ENCODE data around the gene DNAH6.
"Not testable (repeated sequence)": the region's sequence is repeated elsewhere in the genome, so short reads cannot be mapped to it uniquely, and the experiment has no call there.

The DNAH6 gene

GRCh38 chr2:84516234-84516986 lies at the start of gene DNAH6:
DNAH6 (plus strand) TSS chr2:84516498; CDS start chr2:84517827, 1,329 bp downstream.
- peak; percentile 72 for DNase-seq
- H3K9me3 ChIP-seq (ENCODE audit: severe bottlenecking): peaks cover under 1% of the 10 kb centered on the region
- H3K27ac ChIP-seq: no peak within 1 kb of the TSS
- no peaks in the 10 kb centered on the region for H3K27me3 ChIP-seq (ENCODE audit: insufficient read depth, low read depth, severe bottlenecking)
- no peak for TF ChIP-seq CTCF (IDR thresholded peaks at IDR 0.05; ENCODE audit: low read depth, low read length)
- H3K36me3 ChIP-seq: no peaks in the 10 kb centered on the region
- peak within 1 kb of the TSS; percentile 46 for H3K4me3 ChIP-seq (ENCODE audit: low read depth, low read length)

GRCh38 chr2:84467389-84467788 lies 48.9 kb upstream of the DNAH6 start:
- no peak for DNase-seq

GRCh38 chr2:84472423-84472822 lies 43.9 kb upstream of the DNAH6 start:
- DNase-seq; H3K4me3 ChIP-seq (ENCODE audit: low read depth, low read length); H3K36me3 ChIP-seq; H3K27me3 ChIP-seq (ENCODE audit: insufficient read depth, low read depth, severe bottlenecking): not testable (repeated sequence)
- Histone ChIP-seq H3K9me3 (ENCODE audit: severe bottlenecking) (peaks cover 36% of the 10 kb centered on the region), H3K27ac (peak overlapping the region; percentile 40)

More at GRCh38 chr2:84467389-84467788, 48.9 kb upstream of the DNAH6 start:
- no peaks in the 10 kb centered on the region for H3K27me3 ChIP-seq (ENCODE audit: insufficient read depth, low read depth, severe bottlenecking)
- peaks cover 18% of the 10 kb centered on the region for H3K9me3 ChIP-seq (ENCODE audit: severe bottlenecking)
- no peak overlapping the region for H3K27ac ChIP-seq
- H3K4me3 ChIP-seq (ENCODE audit: low read depth, low read length): no peak overlapping the region
- peaks cover 6% of the 10 kb centered on the region for H3K36me3 ChIP-seq
- TF ChIP-seq CTCF (IDR thresholded peaks at IDR 0.05; ENCODE audit: low read depth, low read length): no peak

GRCh38 chr2:84472856-84473565 lies 43.3 kb upstream of the DNAH6 start:
- Histone ChIP-seq H3K27me3 (ENCODE audit: insufficient read depth, low read depth, severe bottlenecking) (no peaks in the 10 kb centered on the region), H3K36me3 (peaks cover 7% of the 10 kb centered on the region; the same call in 1 of the 2 replicates), H3K4me3 (ENCODE audit: low read depth, low read length) (no peak overlapping the region), H3K27ac (peak overlapping the region; percentile 24), H3K9me3 (ENCODE audit: severe bottlenecking) (peaks cover 37% of the 10 kb centered on the region)
- peak; percentile 32 for DNase-seq
- no peak for TF ChIP-seq CTCF (IDR thresholded peaks at IDR 0.05; ENCODE audit: low read depth, low read length)

GRCh38 chr2:84474176-84474575 lies 42.1 kb upstream of the DNAH6 start:
- H3K9me3 ChIP-seq (ENCODE audit: severe bottlenecking): peaks cover 38% of the 10 kb centered on the region
- no peak overlapping the region for H3K27ac ChIP-seq
- no peaks in the 10 kb centered on the region for H3K27me3 ChIP-seq (ENCODE audit: insufficient read depth, low read depth, severe bottlenecking)
- peaks cover 4% of the 10 kb centered on the region; the same call in 1 of the 2 replicates for H3K36me3 ChIP-seq
- H3K4me3 ChIP-seq (ENCODE audit: low read depth, low read length): no peak overlapping the region
- no peak for DNase-seq
- TF ChIP-seq CTCF (IDR thresholded peaks at IDR 0.05; ENCODE audit: low read depth, low read length): no peak

GRCh38 chr2:84477886-84478285 lies 38.4 kb upstream of the DNAH6 start:
- peak overlapping the region; percentile 74 for H3K27ac ChIP-seq
- H3K4me3 ChIP-seq (ENCODE audit: low read depth, low read length): no peak overlapping the region
- H3K9me3 ChIP-seq (ENCODE audit: severe bottlenecking): peaks cover 29% of the 10 kb centered on the region
- peaks cover 4% of the 10 kb centered on the region; the same call in 1 of the 2 replicates for H3K36me3 ChIP-seq
- DNase-seq: peak; percentile 69
- H3K27me3 ChIP-seq (ENCODE audit: insufficient read depth, low read depth, severe bottlenecking): no peaks in the 10 kb centered on the region
- no peak for TF ChIP-seq CTCF (IDR thresholded peaks at IDR 0.05; ENCODE audit: low read depth, low read length)

All from WERI-Rb-1 (cell line).